Thyroid gland (tissue), 4 donors: ENCODE measurements around the gene KRTAP10-1. TPM values are rescaled to one million over a fixed set of nuclear protein-coding genes. Genes with fewer than 3 reads are reported as not detected.

ENCODE experiments used
- DNase-seq, 2 donors: peaks; one replicate each; pipeline ENCODE4 v3.0.0-alpha.2; 2019
- H3K27ac ChIP-seq, 3 donors: fragments of 200-600 bp; sonication (generic); 1 replicate in 2 of 3; 2 replicates in 1 of 3; pipeline ENCODE4 v1.5.1; 2016 to 2019; ENCODE audit warnings: mild to moderate bottlenecking in 1 of 3, moderate library complexity in 1 of 3
- H3K27me3 ChIP-seq: fragments of 200-600 bp; sonication (generic); one replicate; pipeline ENCODE4 v1.5.1; 2019
- H3K36me3 ChIP-seq, 2 donors: fragments of 200-600 bp; sonication (generic); one replicate each; pipeline ENCODE4 v1.5.1; 2016 to 2019
- H3K4me1 ChIP-seq, 2 donors: fragments of 200-600 bp; sonication (generic); one replicate each; pipeline ENCODE4 v1.5.1; 2017 to 2019
- H3K4me3 ChIP-seq, 3 donors: fragments of 200-600 bp; sonication (generic); replicated peaks in 1 of 3; 1 replicate in 2 of 3; 2 replicates in 1 of 3; pipeline ENCODE4 v1.5.1; 2016; ENCODE audit warnings: mild to moderate bottlenecking in 1 of 3
- H3K9me3 ChIP-seq: fragments of 200-600 bp; sonication (generic); one replicate; pipeline ENCODE4 v1.5.1; 2017
- CTCF ChIP-seq, 6 experiments: fragments of 200-600 bp in 3 of 6; fragments of 450-650 bp in 3 of 6; sonication (generic) in 3 of 6; IDR thresholded peaks; one replicate each; pipeline ENCODE4 v1.5.1; 2016 to 2019; ENCODE audit warnings: antibody characterized with exemption in 6 of 6, mild to moderate bottlenecking in 2 of 6, inconsistent platforms in 1 of 6, moderate library complexity in 1 of 6
- POLR2A ChIP-seq, 2 donors: fragments of 450-650 bp; IDR thresholded peaks; one replicate each; pipeline ENCODE4 v1.6.1; 2017; ENCODE audit warnings: antibody characterized with exemption in 2 of 2, mild to moderate bottlenecking in 2 of 2, moderate library complexity in 1 of 2
- WGBS, 2 donors: methylation state at CpG; one replicate each; pipeline ENCODE4 v1.1.5; 2017; 5-methylcytosine and 5-hydroxymethylcytosine counted together
- intact Hi-C: fragments of 100-400 bp; cut with DNase I; formaldehyde crosslinking; loops from one replicate; pipeline ENCODE4 v1.15.1; 2023
- total RNA-seq, 4 donors: library from RNA; depleted of rRNA; stranded (reverse); fragments of >200 nt; gene quantifications; one replicate each; pipeline ENCODE4 v1.2.3, GENCODE V29; 2016

KRTAP10-1 gene
- total RNA-seq, 4 donors from 2014 or later, result not detected

- Histone ChIP-seq H3K27ac (no peak overlapping the region), H3K9me3 (no peaks in the 10 kb centered on the region), H3K4me1 (no peaks in the 10 kb centered on the region), H3K27me3 (no peaks in the 10 kb centered on the region), H3K36me3 (no peaks in the 10 kb centered on the region), H3K4me3 (no peak overlapping the region)
- intact Hi-C loops, result no loop called here
- TF ChIP-seq POLR2A (IDR thresholded peaks at IDR 0.05) (no peak), CTCF (IDR thresholded peaks at IDR 0.05) (no peak)
- DNase-seq, result no peak
- WGBS, 2 donors, result 95 to 96% methylated on average over 6 of the region's 6 CpGs
Measured at GRCh38 chr21:44534688-44535087, 5.3 kb downstream of the KRTAP10-1 start.

- no peak for DNase-seq
- intact Hi-C loops, result no loop called here
Measured at GRCh38 chr21:44533891-44534627, 5.9 kb downstream of the KRTAP10-1 start.

GRCh38 chr21:44533121-44533890, 6.7 kb downstream of the KRTAP10-1 start:
- no peaks in the 10 kb centered on the region for H3K36me3 ChIP-seq
- H3K9me3 ChIP-seq, result no peaks in the 10 kb centered on the region
- no peaks in the 10 kb centered on the region for H3K4me1 ChIP-seq
- H3K27ac ChIP-seq, result no peak overlapping the region
- intact Hi-C loops, result no loop called here
- DNase-seq, result no peak
- no peak overlapping the region for H3K4me3 ChIP-seq
- H3K27me3 ChIP-seq, result no peaks in the 10 kb centered on the region
- TF ChIP-seq CTCF (IDR thresholded peaks at IDR 0.05) (no peak), POLR2A (IDR thresholded peaks at IDR 0.05) (no peak)
- 91 to 95% methylated on average over 29 to 36 of the region's 37 CpGs for WGBS, 2 donors

More at GRCh38 chr21:44533891-44534627, 5.9 kb downstream of the KRTAP10-1 start:
- TF ChIP-seq POLR2A (IDR thresholded peaks at IDR 0.05) (no peak), CTCF (IDR thresholded peaks at IDR 0.05) (no peak)
- H3K27me3 ChIP-seq, result no peaks in the 10 kb centered on the region
- H3K9me3 ChIP-seq, result no peaks in the 10 kb centered on the region
- no peak overlapping the region for H3K4me3 ChIP-seq
- no peak overlapping the region for H3K27ac ChIP-seq
- 90 to 95% methylated on average over 16 to 17 of the region's 21 CpGs for WGBS, 2 donors
- no peaks in the 10 kb centered on the region for H3K36me3 ChIP-seq
- H3K4me1 ChIP-seq, result no peaks in the 10 kb centered on the region

- H3K27me3 ChIP-seq, result no peaks in the 10 kb centered on the region
- intact Hi-C loops, result no loop called here
- H3K27ac ChIP-seq, result no peak overlapping the region
- WGBS, 2 donors, result 93 to 94% methylated on average over 12 to 16 of the region's 16 CpGs
- no peak for DNase-seq
- H3K9me3 ChIP-seq, result no peaks in the 10 kb centered on the region
- no peak overlapping the region for H3K4me3 ChIP-seq
- H3K4me1 ChIP-seq, result no peaks in the 10 kb centered on the region
- TF ChIP-seq CTCF (IDR thresholded peaks at IDR 0.05) (no peak), POLR2A (IDR thresholded peaks at IDR 0.05) (no peak)
- H3K36me3 ChIP-seq, result no peaks in the 10 kb centered on the region
Measured at GRCh38 chr21:44532712-44533111, 7.3 kb downstream of the KRTAP10-1 start.
